HG02970 (cell line): Measurements from ENCODE around the gene ACTN3.
A peak's percentile ranks its signal among the peaks of the same experiment; 100 is the strongest.
"Not testable (repeated sequence)": the region's sequence is repeated elsewhere in the genome, so short reads cannot be mapped to it uniquely, and the experiment has no call there.

Experiments used
- ATAC-seq: cut with Tn5 transposase; IDR thresholded peaks from one replicate; pipeline ENCODE4 v1.9.1; 2021; ENCODE audit warnings: mild to moderate bottlenecking, moderate library complexity, moderate number of reproducible peaks; ENCODE audit not compliant: unreplicated experiment, low FRiP score

ACTN3 gene

DNA sequence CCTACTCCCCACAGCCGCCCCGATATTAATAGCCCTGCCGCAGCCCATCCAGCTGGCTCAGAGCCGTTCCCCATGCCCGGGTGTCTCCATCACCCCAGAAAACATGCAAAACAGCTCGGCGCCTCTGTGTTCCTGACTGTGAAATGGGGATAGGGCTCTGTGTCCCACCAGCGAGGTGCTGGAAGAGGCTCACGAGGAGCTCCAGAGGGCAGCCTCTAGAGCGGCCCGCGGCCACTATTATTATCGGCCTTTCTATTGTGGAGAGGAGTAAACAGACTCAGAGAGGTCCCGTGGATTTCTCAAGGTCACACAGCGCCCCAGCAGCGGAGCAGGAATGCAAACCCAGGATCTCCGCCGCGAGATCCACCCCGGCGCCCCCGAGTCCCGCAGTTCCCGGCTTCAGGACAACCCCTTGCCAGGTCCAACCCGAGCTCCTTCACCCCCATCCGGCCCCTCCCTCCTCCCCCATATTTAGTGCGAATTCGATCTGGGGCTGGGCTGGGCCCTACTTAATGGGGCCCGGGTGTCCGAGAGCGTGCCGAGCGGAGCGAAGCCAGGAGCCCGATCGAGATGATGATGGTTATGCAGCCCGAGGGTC is at the start of gene ACTN3:
ACTN3 (plus strand) TSS at position 536 of the 598 bp plus-strand sequence; CDS start at position 571, 35 bp downstream.
- ATAC-seq, result no peak

DNA sequence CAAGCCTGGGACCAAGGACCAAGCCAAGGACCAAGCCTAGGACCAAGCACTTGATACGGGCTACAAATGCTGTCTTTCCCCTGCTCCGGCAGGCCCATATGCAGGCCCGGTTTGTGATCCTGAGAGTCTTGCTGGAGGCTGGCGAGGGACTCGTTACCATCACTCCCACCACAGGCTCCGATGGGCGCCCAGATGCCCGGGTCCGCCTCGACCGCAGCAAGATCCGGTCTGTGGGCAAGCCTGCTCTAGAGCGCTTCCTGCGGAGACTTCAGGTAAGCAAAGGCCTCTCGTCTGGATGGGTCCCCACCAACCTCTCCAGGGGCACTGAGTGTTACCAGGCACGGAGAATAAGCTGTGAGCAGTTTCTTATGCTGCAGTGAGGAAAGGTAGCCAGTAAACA is 49.5 kb upstream of the ACTN3 start:
- no peak for ATAC-seq

DNA sequence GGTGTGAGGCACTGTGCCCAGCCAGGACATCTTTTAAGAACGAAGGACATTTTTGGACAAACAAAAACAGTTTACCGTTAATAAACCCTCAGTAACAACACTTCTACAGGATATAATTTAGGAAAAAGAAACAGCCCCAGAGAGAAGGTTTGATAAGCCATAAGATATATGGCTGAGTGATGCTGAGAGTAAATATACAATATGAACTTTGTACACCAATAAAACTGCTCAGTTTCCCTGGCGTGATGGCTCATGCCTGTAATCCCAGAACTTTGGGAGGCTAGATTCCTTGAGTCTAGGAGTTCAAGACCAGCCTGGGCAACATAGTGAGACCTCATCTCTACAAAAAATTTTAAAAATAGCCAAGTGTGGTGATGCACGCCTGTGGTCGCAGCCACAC is 48.2 kb upstream of the ACTN3 start:
- no peak for ATAC-seq

DNA sequence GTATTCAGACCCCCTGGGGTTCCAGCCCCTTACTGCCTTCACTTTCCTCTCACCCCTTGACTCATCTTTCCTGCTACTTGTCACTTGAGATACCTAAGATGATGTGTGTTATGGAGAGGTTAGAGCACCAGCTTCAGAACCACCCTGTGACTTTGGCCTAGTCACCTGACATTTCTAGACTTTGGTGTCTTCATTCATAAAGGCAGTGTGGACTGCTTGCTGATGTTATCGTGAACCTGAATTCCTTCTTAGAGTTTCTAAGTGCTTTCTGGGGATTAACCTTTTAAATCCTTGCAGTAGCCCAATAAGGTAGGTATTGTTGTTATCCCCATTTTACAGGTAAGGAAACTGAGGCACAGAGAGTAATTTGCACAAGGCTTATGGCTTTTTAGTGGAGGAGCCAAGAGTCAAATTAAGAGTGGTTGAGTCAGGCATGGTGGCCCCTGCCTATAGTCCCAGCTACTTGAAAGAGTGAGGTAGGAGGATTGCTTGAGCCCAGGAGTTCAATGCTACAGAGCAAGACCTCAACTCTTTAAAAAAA is 41.4 kb upstream of the ACTN3 start:
- no peak for ATAC-seq

DNA sequence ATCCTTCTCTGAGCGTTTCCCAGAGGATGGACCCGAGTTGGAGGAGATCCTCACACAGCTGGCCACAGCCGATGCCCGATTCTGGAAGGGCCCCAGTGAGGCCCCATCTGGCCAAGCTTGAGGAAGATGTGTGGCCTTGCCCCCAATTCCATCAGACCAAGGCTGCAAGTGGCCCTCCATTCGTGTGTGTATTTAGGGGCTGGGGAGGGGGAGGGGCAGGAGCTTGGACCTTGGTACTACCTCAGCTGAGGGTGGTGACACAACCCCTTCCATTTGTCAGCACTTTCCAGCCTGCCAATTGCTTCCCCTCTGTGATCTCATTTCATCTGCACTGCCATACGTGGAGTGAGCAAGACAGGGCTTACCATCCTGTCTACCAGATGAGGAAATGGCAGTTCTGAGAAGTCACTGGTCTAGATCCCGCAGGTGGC is 37.6 kb upstream of the ACTN3 start:
- no peak for ATAC-seq

DNA sequence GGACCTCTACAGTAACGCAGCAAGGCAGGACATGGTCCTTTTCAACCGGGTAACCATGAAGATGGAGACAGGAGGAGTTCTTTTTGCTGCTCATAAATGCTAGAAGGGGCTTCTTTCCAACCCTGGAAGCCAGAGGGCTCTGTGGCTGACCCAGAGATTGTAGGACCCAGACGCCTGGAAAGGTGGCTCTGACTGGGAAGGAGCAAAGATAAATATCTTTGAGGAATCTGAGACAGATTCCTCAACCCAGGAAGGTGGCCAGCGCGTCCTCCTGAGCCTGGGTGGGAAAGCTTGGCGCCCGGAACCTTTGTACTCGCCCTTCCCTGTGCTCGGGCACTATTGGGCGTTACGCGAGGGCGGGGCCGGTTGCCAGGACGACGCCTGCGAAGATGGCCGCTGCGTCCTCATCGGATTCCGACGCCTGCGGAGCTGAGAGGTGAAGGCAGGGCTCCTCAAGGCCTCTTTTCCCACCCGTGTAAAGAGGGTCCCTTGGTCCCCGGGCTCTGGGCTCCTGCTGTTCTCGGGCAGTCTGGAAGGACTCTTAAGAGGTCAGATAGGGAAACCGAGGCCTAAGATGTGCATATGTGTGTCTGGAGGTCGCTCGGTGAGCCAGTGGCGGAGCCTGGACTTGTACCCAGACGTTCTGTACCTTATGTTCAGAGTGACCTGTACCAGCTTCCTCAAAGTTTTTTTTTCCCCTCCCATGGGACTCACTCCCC is 36.3 kb upstream of the ACTN3 start, which contains the start of gene BBS1:
BBS1 (plus strand) TSS at position 365 of the 719 bp plus-strand sequence; CDS start at position 390, 25 bp downstream.
- peak; percentile 77 for ATAC-seq

DNA sequence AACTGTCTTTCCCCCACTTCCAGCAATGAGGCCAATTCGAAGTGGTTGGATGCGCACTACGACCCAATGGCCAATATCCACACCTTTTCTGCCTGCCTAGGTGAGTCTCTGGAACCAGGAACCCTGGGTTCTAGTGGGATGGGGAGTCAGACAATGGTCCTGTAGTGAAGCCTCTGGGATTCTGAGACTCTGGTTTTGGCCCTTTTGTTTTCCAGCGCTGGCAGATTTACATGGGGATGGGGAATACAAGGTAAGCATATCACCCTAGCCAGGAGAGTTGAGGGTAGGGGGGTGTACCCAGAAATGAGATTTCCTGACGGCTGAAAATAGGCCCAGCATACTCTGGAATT is 35.7 kb upstream of the ACTN3 start:
- no peak for ATAC-seq

DNA sequence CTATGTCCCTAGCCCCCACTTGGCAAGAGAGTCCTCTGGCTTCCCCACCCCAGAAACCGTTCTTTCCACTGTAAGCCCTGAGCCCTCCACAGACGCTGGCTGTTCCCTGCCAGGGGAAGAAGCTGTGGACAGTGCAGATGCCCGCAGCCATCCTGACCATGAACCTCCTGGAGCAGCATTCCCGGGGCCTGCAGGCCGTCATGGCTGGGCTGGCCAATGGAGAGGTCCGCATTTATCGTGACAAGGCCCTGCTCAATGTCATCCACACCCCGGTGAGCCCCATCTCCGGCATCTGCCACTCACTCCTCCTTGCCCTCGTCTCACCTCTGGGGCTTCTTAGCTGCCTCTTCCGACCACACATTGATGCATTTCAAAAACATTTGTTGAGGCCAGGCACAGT is 23.1 kb upstream of the ACTN3 start:
- ATAC-seq, result no peak

DNA sequence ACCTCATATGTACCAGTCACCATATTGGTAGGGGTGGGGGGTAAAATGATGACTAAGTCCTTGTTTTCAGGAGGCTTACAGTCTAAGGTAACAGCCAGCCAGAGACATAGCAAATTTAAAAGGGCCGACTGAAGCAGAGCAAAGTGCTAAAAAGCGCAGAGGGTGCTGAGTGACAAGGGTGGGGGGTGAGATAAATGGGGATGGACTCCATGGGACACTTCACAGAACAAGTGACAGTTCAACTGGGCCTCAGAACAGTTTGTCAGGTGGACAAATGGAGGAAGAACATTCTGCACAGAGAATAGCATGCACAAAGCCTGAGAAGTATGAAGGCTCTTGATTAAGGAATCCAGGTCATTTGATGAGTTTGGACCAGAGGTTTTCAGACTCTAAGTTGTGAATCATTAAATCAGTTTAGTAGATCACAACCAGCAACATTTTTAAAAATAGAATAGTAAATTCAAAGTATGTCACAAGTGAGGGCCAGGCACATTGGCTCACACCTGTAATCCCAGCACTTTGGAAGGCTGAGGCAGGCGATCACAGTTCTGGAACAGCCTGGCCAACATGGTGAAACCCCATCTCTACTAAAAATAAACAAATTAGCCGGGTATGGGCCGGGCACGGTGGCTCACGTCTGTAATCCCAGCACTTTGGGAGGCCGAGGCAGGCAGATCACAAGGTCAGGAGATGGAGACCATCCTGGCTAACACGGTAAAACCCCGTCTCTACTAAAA is 22.2 kb upstream of the ACTN3 start:
- no peak for ATAC-seq

DNA sequence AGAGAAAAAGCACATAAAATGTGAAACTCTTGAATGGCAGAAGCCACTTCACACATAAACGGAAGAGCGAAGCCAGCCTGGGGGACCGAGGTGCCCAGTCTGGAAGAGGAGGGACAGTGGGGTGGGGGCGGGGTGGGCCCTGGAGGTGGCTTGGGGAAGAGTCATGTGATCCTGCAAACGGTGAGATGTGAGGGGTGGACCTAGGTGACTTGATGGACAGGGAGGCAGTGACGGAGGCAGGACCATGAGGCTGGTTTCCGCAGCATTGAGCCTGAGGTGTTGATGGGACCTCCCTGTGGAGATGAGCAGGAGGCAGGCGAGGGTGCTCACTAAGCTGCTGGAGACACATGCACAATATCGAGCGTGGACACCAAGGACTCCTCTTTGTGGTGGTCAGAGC is 17.6 kb upstream of the ACTN3 start:
- no peak for ATAC-seq

DNA sequence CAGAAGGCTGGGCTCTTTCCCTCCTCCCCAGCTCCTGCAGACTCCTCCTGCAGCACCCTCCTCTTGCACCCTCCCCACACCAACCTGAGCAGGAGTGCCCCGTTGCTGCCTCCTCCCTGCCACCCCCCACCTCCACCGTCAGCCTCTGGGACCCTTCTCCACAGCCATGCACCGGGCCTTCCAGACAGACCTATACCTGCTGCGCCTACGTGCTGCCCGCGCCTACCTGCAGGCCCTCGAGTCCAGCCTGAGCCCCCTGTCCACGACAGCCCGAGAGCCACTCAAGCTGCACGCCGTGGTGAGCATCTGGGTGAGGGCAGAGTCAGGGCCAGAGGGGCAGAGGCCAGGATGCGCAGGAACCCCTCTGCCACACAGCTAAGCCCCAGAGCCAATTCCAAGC is 17.0 kb upstream of the ACTN3 start:
- ATAC-seq, result no peak

DNA sequence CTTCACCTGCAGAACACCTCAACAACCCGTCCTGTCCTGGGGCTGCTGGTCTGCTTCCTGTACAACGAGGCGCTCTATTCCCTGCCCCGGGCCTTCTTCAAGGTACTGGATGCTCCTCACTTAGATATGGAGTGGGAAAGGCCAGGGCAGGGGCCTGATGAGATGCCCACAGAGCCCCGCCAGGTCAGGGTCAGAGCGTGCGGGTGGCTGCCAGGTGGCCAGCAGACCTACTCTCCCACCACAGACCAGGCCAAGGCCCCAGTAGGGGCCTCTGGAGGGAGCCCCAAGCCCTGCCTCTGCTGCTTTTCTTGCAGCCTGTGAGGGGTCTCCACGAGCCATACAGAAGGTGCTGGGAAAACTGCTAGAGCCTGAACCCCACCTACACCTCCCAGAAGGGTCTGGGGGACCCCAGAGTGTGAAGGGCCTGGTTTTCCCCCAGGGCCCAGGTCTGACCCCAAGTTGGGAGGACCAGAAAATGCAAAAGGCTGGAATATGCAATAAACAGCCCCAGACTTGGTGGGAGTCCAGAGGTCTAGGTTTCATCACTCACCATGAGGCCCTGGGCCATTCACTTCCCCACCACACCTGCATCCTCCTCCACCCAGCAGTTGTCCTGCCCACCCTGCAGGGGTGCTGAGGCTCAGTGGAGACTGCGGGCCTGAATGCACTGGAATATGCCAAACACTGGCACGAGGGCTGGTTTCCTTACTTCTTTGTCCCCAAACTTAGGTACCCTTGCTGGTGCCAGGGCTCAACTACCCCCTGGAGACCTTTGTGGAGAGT is 15.6 kb upstream of the ACTN3 start:
- no peak for ATAC-seq

DNA sequence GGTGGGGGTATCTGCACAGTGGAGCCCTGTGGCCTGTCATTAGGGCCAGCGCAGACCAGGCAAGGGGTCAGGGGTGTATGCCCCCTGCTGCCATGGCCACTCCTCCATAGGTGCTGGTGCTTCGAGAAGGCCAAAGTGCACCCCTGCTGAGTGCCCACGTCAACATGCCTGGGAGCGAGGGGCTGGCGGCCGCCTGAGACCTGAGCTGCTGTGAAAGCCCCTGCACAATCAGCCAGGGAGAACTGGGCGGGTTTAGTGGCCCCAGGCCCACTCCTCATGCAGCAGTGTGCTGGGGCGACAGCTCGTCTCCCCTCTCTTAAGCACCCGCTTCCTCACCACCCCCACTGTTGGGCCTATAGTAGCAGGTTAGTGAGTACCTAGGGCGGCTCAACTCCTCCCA is 14.9 kb upstream of the ACTN3 start:
- ATAC-seq, result no peak

DNA sequence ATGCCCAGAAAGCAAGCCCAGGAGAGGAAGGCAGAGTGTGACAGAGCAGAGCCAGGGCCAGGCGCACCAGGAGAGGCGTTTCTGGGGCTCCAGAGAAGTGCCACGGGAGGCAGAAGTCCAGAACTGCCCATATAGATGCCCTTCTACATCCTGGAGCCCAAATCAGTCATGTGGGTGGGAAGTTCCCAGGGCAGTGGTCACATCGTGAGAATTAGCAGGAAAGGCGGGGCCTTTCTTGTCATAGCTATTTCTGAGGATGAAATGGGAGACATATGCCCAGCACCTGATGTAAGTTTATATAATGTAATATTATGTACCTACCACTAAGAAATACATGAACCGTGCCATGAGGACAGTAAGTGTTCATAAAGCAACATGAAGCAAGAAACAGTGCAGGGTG is 13.9 kb upstream of the ACTN3 start:
- no peak for ATAC-seq

DNA sequence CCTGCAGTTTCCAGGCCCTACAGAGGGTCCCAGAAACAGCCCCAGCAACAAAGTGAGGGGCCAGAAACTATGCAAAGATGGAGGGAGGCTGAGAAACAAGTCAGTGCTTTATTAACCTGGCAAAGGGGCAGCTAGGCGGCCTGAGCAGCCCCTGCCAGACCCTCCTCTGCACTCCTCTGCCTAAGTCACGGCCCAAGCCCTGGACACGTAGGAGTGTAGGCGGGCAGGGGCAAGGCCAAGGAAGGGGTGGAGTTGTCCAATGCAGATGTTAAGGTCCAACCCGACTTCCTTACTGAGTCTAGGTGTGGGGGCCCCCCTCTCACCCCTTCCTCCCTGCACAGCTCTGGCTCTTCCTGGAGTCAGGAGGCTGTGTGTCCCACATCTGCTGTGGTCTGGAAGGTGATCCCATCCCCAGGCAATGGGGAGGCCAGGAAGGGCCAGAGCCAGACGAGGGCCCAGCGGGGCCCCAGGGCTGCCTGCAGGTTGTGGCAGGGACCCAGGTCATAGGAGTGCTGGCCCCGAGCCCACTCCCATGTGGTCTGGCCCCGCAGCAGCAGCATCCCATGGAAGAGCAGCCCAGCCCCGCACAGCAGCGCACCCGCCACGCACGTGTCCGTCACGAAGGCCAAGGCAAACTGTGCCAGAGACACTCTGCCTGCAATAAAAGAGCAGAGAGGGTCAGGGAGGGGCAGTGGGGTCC is 7.4 kb upstream of the ACTN3 start:
- no peak for ATAC-seq

DNA sequence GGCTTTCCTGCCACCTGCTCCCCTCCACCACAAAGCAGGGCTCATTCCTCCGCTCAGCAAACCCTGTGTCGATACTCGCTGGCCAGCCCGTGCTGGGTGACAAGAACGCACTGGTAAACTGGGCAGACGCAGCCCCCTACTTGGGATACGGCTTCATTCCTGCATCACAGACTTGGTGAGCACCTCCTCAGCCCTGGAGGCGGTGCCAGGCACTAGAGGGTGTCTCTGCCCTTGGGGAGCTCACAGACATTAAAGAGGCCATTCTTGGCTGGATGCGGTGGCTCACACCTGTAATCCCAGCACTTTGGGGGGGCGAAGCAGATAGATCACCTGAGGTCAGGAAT is 6.9 kb upstream of the ACTN3 start:
- no peak for ATAC-seq

DNA sequence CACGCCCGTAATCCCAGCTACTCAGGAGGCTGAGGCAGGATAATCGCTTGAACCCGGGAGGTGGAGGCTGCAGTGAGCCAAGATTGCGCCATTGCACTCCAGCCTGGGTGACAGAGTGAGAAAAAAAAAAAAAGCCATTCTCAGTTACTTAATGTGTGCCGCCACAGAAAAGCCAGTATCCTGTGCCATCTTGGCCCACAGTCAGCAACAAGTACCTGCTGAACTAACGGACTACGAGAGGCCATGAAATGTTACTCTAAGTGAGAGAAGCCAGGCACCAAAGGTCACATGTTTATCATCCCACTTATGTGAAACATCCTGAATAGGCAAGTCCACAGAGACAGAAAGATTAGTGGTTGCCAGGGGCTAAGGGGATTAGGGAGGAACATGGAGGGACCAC is 6.1 kb upstream of the ACTN3 start:
- not testable (repeated sequence) for ATAC-seq

DNA sequence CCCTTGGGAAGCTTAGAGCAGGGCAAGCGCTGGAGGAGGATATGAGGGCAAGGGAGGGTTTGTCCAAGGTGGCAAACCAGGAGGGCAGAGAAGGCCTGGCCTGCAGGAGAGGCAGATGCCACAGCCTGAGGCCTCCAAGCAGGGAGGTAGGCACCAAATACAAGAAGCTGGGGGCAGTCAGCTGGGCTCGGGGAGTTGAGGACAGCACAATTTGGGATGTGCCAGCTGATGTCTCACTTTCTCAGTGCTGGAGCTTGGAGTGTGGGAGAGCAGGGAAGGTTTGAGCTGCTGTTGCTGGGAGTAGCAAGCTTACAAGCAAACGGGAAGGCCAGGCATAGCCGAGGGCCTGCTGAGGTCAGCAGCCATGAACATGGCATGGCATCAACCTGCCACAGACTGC is 4.8 kb upstream of the ACTN3 start:
- no peak for ATAC-seq

DNA sequence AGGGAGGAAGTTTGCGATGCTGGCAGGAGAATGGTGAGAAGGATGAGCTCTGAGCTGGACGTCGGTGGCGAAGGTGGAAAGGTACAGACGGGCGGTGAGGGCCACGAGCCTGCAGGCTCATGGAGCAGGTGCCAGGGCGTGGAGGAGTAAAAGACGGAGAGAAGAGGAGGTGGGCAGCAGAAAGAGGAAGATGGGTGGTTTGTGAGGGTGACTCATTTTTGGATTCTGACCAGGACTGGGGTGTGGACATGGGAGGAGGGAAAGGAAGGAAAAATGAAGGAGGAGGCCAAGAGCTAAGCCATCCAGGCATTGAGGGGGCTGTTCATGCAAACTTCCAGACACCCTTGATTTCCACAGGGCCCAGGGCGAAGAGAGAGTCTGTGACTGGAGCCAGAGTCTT is 4.3 kb upstream of the ACTN3 start:
- ATAC-seq, result no peak
